Sigmoid colon (tissue), 7 donors: ENCODE data around the gene RNF217. TPM values are rescaled to one million over a fixed set of nuclear protein-coding genes. Genes with fewer than 3 reads are reported as not detected.
"Not testable (repeated sequence)": the region's sequence is repeated elsewhere in the genome, so short reads cannot be mapped to it uniquely, and the experiment has no call there.

ENCODE experiments used
- DNase-seq: peaks from one replicate; pipeline ENCODE4 v3.0.0-alpha.2; 2019
- H3K27ac ChIP-seq, 4 donors: fragments of 200-600 bp; sonication (generic); one replicate each; pipeline ENCODE4 v1.5.1; 2016 to 2019; ENCODE audit warnings: mild to moderate bottlenecking in 1 of 4
- H3K27me3 ChIP-seq, 3 donors: fragments of 200-600 bp; sonication (generic); one replicate each; pipeline ENCODE4 v1.5.1; 2019; ENCODE audit warnings: mild to moderate bottlenecking in 1 of 3
- H3K36me3 ChIP-seq, 4 donors: fragments of 200-600 bp; sonication (generic); one replicate each; pipeline ENCODE4 v1.5.1; 2016 to 2019
- H3K4me1 ChIP-seq, 4 donors: fragments of 200-600 bp; sonication (generic); one replicate each; pipeline ENCODE4 v1.5.1; 2017 to 2019
- H3K4me3 ChIP-seq, 4 donors: fragments of 200-600 bp; sonication (generic); one replicate each; pipeline ENCODE4 v1.5.1; 2017 to 2019; ENCODE audit warnings: mild to moderate bottlenecking in 2 of 4, moderate library complexity in 1 of 4
- H3K9me3 ChIP-seq, 4 donors: fragments of 200-600 bp in 3 of 4; sonication (generic) in 3 of 4; one replicate each; pipeline versions ENCODE4 v1.5.1 to v1.6.1; 2013 to 2019
- CTCF ChIP-seq, 4 experiments: fragments of 450-650 bp in 3 of 4; fragments of 200-600 bp in 1 of 4; IDR thresholded peaks; one replicate each; pipeline ENCODE4 v1.5.1; 2016 to 2019; ENCODE audit warnings: antibody characterized with exemption in 4 of 4, mild to moderate bottlenecking in 3 of 4, moderate library complexity in 2 of 4
- EP300 ChIP-seq, 4 donors: sonication (generic); formaldehyde crosslinking; IDR thresholded peaks; one replicate each; pipeline ENCODE4 v1.6.1; 2017; ENCODE audit warnings: antibody characterized with exemption in 4 of 4
- POLR2A ChIP-seq, 2 donors: fragments of 450-650 bp; IDR thresholded peaks; one replicate each; pipeline ENCODE4 v1.6.1; 2016; ENCODE audit warnings: antibody characterized with exemption in 2 of 2, mild to moderate bottlenecking in 2 of 2, moderate library complexity in 2 of 2
- POLR2AphosphoS5 ChIP-seq, 4 donors: sonication (generic); formaldehyde crosslinking; IDR thresholded peaks; one replicate each; pipeline ENCODE4 v1.6.1; 2017; ENCODE audit warnings: antibody characterized with exemption in 4 of 4
- WGBS, 2 donors: extraction: QIAGEN DNeasy Blood & Tissue Kit; methylation state at CpG; one replicate each; pipeline ENCODE4 v1.1.7; 2013; 5-methylcytosine and 5-hydroxymethylcytosine counted together
- intact Hi-C: fragments of 100-400 bp; cut with DNase I; formaldehyde crosslinking; loops from one replicate; pipeline ENCODE4 v1.15.1; 2023
- polyA plus RNA-seq, 3 donors: library from polyadenylated mRNA; stranded (reverse); fragments of 200-250 nt; gene quantifications; one replicate each; pipeline ENCODE4 v1.2.3, GENCODE V29; 2013
- total RNA-seq, 4 donors: library from RNA; depleted of rRNA; stranded (reverse); fragments of >200 nt; gene quantifications; one replicate each; pipeline ENCODE4 v1.1.0, GENCODE V29; 2016
- donor health status: healthy with polysubstance abuse.
- donor health status: Bipolar disorder and iron deficiency.
- donor health status: healthy.

RNF217 gene
- total and polyA plus RNA-seq, 7 donors = 1.8 to 55.9 (median 35.7) TPM

- no peak for DNase-seq
- no peak overlapping the region for H3K27ac ChIP-seq
- H3K27me3 ChIP-seq = no peaks in the 10 kb centered on the region
- 87 to 91% methylated on average over 3 of the region's 3 CpGs for WGBS, 2 donors
- no peaks in the 10 kb centered on the region for H3K36me3 ChIP-seq
- H3K4me1 ChIP-seq = no peaks in the 10 kb centered on the region
- TF ChIP-seq EP300 (IDR thresholded peaks at IDR 0.05) = no peak
- TF ChIP-seq CTCF (IDR thresholded peaks at IDR 0.05) = no peak
- no peak for TF ChIP-seq POLR2AphosphoS5 (IDR thresholded peaks at IDR 0.05)
- no peak for TF ChIP-seq POLR2A (IDR thresholded peaks at IDR 0.05)
- no peaks in the 10 kb centered on the region for H3K9me3 ChIP-seq
- intact Hi-C loops = no loop called here
- no peak overlapping the region for H3K4me3 ChIP-seq
These were observed 160.8 kb downstream of the RNF217 start for GRCh38 chr6:125123051-125123450.

GRCh38 chr6:125123468-125124048, 161.3 kb downstream of the RNF217 start:
- Histone ChIP-seq H3K27ac (no peak overlapping the region), H3K9me3 (no peaks in the 10 kb centered on the region), H3K36me3 (no peaks in the 10 kb centered on the region), H3K27me3 (no peaks in the 10 kb centered on the region), H3K4me1 (no peaks in the 10 kb centered on the region), H3K4me3 (no peak overlapping the region)
- no peak for DNase-seq
- intact Hi-C loops = no loop called here
- no peak for TF ChIP-seq POLR2AphosphoS5 (IDR thresholded peaks at IDR 0.05)
- no peak for TF ChIP-seq CTCF (IDR thresholded peaks at IDR 0.05)
- no peak for TF ChIP-seq POLR2A (IDR thresholded peaks at IDR 0.05)
- TF ChIP-seq EP300 (IDR thresholded peaks at IDR 0.05) = no peak
- 81 to 86% methylated on average over 8 of the region's 8 CpGs for WGBS, 2 donors

GRCh38 chr6:125124049-125124669, 161.9 kb downstream of the RNF217 start:
- H3K9me3 ChIP-seq = no peaks in the 10 kb centered on the region
- TF ChIP-seq POLR2A (IDR thresholded peaks at IDR 0.05) (no peak), CTCF (IDR thresholded peaks at IDR 0.05) (no peak), EP300 (IDR thresholded peaks at IDR 0.05) (no peak), POLR2AphosphoS5 (IDR thresholded peaks at IDR 0.05) (no peak)
- H3K4me1 ChIP-seq = no peaks in the 10 kb centered on the region
- 83 to 84% methylated on average over 6 of the region's 6 CpGs for WGBS, 2 donors
- H3K27ac ChIP-seq = no peak overlapping the region
- H3K27me3 ChIP-seq = no peaks in the 10 kb centered on the region
- intact Hi-C loops = no loop called here
- H3K4me3 ChIP-seq = no peak overlapping the region
- DNase-seq = no peak
- no peaks in the 10 kb centered on the region for H3K36me3 ChIP-seq

- WGBS, 2 donors = 97 to 98% methylated on average over 23 of the region's 23 CpGs
- intact Hi-C loops, H3K4me3 ChIP-seq, H3K27ac ChIP-seq, H3K9me3 ChIP-seq, H3K36me3 ChIP-seq, DNase-seq, H3K27me3 ChIP-seq, H3K4me1 ChIP-seq: not testable (repeated sequence)
These were observed 163.6 kb downstream of the RNF217 start for GRCh38 chr6:125125856-125126255.

GRCh38 chr6:125129354-125129753, 167.1 kb downstream of the RNF217 start:
- no peak overlapping the region for H3K4me3 ChIP-seq
- TF ChIP-seq CTCF (IDR thresholded peaks at IDR 0.05) (no peak), POLR2AphosphoS5 (IDR thresholded peaks at IDR 0.05) (no peak), POLR2A (IDR thresholded peaks at IDR 0.05) (no peak), EP300 (IDR thresholded peaks at IDR 0.05) (no peak)
- DNase-seq = no peak
- 68 to 78% methylated on average over 4 of the region's 4 CpGs for WGBS, 2 donors
- H3K36me3 ChIP-seq = no peaks in the 10 kb centered on the region
- no peaks in the 10 kb centered on the region for H3K27me3 ChIP-seq
- intact Hi-C loops = no loop called here
- no peak overlapping the region for H3K27ac ChIP-seq
- no peaks in the 10 kb centered on the region for H3K4me1 ChIP-seq
- no peaks in the 10 kb centered on the region for H3K9me3 ChIP-seq
